Hepatocyte (in vitro differentiated cells): ENCODE measurements around the gene ZNF565. TPM values are rescaled to one million over a fixed set of nuclear protein-coding genes. Genes with fewer than 3 reads are reported as not detected.

ENCODE experiments used
- DNase-seq: peaks from one replicate; pipeline ENCODE4 v3.0.0-alpha.2; 2016; ENCODE audit warnings: low spot score
- H2AFZ ChIP-seq: fragments of 200-600 bp; sonication (generic); 2 replicates; pipeline ENCODE4 v1.6.0; 2016; ENCODE audit warnings: antibody characterized with exemption, mild to moderate bottlenecking
- H3K27ac ChIP-seq: fragments of 200-600 bp; sonication (generic); 2 replicates; pipeline ENCODE4 v1.5.1; 2016; ENCODE audit warnings: mild to moderate bottlenecking
- H3K27me3 ChIP-seq: fragments of 200-600 bp; sonication (generic); 2 replicates; pipeline ENCODE4 v1.6.1; 2016
- H3K36me3 ChIP-seq: fragments of 200-600 bp; sonication (generic); replicated peaks from 2 replicates; pipeline ENCODE4 v1.5.1; 2016; ENCODE audit warnings: low read depth; ENCODE audit not compliant: insufficient read depth
- H3K4me1 ChIP-seq: fragments of 200-600 bp; sonication (generic); 2 replicates; pipeline ENCODE4 v1.5.1; 2016; ENCODE audit warnings: mild to moderate bottlenecking, moderate library complexity; ENCODE audit not compliant: insufficient read depth
- H3K4me2 ChIP-seq: fragments of 200-600 bp; sonication (generic); 2 replicates; pipeline ENCODE4 v1.6.0; 2016
- H3K4me3 ChIP-seq: fragments of 200-600 bp; sonication (generic); 2 replicates; pipeline ENCODE4 v1.5.1; 2016; ENCODE audit warnings: mild to moderate bottlenecking
- H3K79me2 ChIP-seq: fragments of 200-600 bp; sonication (generic); 2 replicates; pipeline ENCODE4 v1.6.0; 2017; ENCODE audit warnings: mild to moderate bottlenecking
- H3K9me2 ChIP-seq: fragments of 200-600 bp; sonication (generic); replicated peaks from 2 replicates; pipeline ENCODE4 v1.6.0; 2017; ENCODE audit warnings: mild to moderate bottlenecking; ENCODE audit not compliant: insufficient read depth
- H3K9me3 ChIP-seq: fragments of 200-600 bp; sonication (generic); 2 replicates; pipeline ENCODE4 v1.5.1; 2016; ENCODE audit warnings: low read depth, mild to moderate bottlenecking
- H4K20me1 ChIP-seq: fragments of 200-600 bp; sonication (generic); 2 replicates; pipeline ENCODE4 v1.6.0; 2016; ENCODE audit warnings: mild to moderate bottlenecking; ENCODE audit not compliant: insufficient read depth, poor library complexity, severe bottlenecking
- EZH2 ChIP-seq: fragments of 200-600 bp; sonication (generic); IDR thresholded peaks from 2 replicates; pipeline ENCODE4 v1.6.1; 2016; ENCODE audit warnings: antibody characterized with exemption, mild to moderate bottlenecking, borderline replicate concordance
- EZH2phosphoT487 ChIP-seq: fragments of 200-600 bp; sonication (generic); IDR thresholded peaks from one replicate; pipeline ENCODE4 v1.6.1; 2018; ENCODE audit warnings: antibody characterized with exemption, mild to moderate bottlenecking, low read depth, moderate library complexity; ENCODE audit not compliant: unreplicated experiment, severe bottlenecking
- WGBS: methylation state at CpG from one replicate; pipeline ENCODE4 v1.1.6; 2016; ENCODE audit warnings: low lambda C conversion rate; ENCODE audit errors: missing lambda C conversion rate; 5-methylcytosine and 5-hydroxymethylcytosine counted together
- polyA plus RNA-seq: library from polyadenylated mRNA; unstranded; fragments of >200 nt; fragmentation: Nextera tagmentation; extraction: Ambion mirVana; gene quantifications from 2 replicates; pipeline ENCODE4 v1.2.1, GENCODE V29; 2016
- total RNA-seq: library from RNA; depleted of rRNA; stranded (reverse); fragments of >200 nt; gene quantifications from 2 replicates; pipeline ENCODE4 v1.2.3, GENCODE V29; 2014
- TF ChIP-seq, protein P1 (sequence below): fragments of 200-600 bp; sonication (generic); IDR thresholded peaks from 2 replicates; pipeline ENCODE4 v1.5.1; 2016; ENCODE audit warnings: antibody characterized with exemption, mild to moderate bottlenecking; ENCODE audit not compliant: poor library complexity

The ZNF565 gene
- total and polyA plus RNA-seq, 2 experiments from 2014 or later, result 3.0 to 8.1 TPM

DNA sequence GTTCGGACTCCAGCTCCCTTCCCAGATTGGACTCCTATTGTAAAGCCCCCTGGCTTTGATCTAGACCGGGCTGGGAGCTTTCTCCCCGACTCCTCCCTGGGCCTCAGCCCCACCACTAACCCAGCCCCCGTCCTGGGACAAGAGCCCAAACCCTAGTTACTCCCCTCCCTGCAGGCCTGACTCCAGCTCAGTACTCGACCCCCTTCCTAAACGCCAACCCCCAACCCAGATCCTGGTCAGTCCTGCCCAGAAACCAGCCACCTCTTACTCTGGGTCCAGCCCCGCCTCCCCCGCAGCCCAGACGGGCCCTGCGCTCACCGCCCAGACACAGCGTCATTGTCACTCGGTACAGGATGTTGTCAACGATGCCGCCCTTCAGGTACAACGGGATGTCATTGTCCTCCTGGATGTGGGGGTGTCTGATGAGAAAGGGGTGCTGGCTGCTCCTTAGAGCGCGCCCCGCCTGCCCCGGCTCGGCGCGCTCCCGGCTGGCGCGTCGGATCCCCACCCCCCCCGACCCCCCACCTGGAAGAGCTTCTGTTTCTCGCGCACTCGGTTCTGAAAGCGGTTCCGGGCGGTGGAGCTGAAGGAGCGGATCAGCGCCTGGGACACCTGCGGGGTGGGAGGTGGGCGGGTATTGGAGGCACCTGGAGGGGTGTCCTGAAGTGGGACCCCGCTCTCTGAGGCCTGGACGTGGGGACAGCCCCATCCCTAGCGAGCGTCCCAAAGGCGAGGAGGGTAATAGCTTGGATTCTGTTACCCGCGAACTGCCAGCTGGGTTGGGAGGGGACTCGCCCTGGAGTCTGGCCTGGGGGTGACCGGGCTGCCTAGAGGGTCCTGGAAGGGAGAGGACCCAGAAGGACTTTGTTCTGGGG, 63.1 kb downstream of the ZNF565 start:
- TF ChIP-seq EZH2phosphoT487 (no peak), EZH2 (no peak)
- TF ChIP-seq, protein P1, sequence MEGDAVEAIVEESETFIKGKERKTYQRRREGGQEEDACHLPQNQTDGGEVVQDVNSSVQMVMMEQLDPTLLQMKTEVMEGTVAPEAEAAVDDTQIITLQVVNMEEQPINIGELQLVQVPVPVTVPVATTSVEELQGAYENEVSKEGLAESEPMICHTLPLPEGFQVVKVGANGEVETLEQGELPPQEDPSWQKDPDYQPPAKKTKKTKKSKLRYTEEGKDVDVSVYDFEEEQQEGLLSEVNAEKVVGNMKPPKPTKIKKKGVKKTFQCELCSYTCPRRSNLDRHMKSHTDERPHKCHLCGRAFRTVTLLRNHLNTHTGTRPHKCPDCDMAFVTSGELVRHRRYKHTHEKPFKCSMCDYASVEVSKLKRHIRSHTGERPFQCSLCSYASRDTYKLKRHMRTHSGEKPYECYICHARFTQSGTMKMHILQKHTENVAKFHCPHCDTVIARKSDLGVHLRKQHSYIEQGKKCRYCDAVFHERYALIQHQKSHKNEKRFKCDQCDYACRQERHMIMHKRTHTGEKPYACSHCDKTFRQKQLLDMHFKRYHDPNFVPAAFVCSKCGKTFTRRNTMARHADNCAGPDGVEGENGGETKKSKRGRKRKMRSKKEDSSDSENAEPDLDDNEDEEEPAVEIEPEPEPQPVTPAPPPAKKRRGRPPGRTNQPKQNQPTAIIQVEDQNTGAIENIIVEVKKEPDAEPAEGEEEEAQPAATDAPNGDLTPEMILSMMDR, result no peak
- Histone ChIP-seq H4K20me1 (no peaks in the 10 kb centered on the region), H3K79me2 (no peaks in the 10 kb centered on the region), H3K27ac (no peak overlapping the region), H3K9me2 (no peaks in the 10 kb centered on the region), H3K4me1 (no peaks in the 10 kb centered on the region), H3K36me3 (no peaks in the 10 kb centered on the region), H3K4me3 (no peak overlapping the region), H3K9me3 (no peaks in the 10 kb centered on the region), H3K4me2 (no peak overlapping the region), H2AFZ (no peak overlapping the region), H3K27me3 (no peaks in the 10 kb centered on the region)
- 96% methylated on average over 39 of the region's 47 CpGs for WGBS
- no peak for DNase-seq

DNA sequence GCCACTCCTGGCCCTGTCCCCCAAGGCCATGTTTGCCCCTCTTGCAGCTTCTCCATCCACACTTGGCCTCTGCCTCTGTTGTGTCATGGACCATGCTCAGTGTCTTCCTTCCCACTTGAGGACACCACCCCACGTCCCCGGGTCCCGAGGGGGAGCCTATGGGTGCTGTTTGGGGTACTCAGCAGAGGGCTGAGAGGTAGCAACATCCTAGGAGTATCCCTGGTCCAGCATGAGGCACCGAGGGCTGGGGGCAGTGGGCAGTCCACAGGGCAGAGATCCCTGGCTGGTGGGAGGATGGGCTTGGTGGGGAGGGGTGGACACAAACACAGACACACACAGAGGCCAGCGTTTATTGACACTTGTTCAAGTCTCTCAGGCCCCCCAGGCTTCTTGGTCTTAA, 63.9 kb downstream of the ZNF565 start:
- WGBS, result 97% methylated on average over 5 of the region's 5 CpGs
- H2AFZ ChIP-seq, result no peak overlapping the region
- no peaks in the 10 kb centered on the region for H4K20me1 ChIP-seq
- DNase-seq, result no peak
- H3K27me3 ChIP-seq, result no peaks in the 10 kb centered on the region
- H3K4me2 ChIP-seq, result no peak overlapping the region
- no peaks in the 10 kb centered on the region for H3K36me3 ChIP-seq
- no peak overlapping the region for H3K27ac ChIP-seq
- TF ChIP-seq, protein P1, result no peak
- TF ChIP-seq EZH2phosphoT487, result no peak
- no peak for TF ChIP-seq EZH2
- no peak overlapping the region for H3K4me3 ChIP-seq
- H3K9me3 ChIP-seq, result no peaks in the 10 kb centered on the region
- no peaks in the 10 kb centered on the region for H3K9me2 ChIP-seq
- no peaks in the 10 kb centered on the region for H3K4me1 ChIP-seq
- no peaks in the 10 kb centered on the region for H3K79me2 ChIP-seq

DNA sequence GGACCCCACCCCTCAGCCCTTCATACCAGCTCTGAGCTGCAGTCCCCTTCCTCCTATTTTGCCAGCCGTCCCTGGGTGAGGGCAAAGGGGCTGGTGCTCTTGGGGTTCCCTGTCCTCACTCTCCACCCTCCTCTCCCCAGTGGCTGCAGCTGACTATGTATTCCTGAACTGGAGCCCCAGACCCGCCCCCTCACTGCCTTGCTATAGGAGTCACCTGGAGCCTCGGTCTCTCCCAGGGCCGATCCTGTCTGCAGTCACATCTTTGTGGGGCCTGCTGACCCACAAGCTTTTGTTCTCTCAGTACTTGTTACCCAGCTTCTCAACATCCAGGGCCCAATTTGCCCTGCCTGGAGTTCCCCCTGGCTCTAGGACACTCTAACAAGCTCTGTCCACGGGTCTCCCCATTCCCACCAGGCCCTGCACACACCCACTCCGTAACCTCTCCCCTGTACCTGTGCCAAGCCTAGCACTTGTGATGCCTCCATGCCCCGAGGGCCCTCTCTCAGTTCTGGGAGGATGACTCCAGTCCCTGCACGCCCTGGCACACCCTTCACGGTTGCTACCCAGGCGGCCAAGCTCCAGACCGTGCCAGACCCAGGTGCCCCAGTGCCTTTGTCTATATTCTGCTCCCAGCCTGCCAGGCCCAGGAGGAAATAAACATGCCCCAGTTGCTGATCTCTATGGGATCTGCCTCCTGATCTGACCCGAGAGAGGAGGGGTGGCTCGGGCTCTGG, 64.6 kb downstream of the ZNF565 start:
- no peak overlapping the region for H3K4me2 ChIP-seq
- H3K27ac ChIP-seq, result no peak overlapping the region
- H3K4me1 ChIP-seq, result no peaks in the 10 kb centered on the region
- no peak overlapping the region for H2AFZ ChIP-seq
- no peaks in the 10 kb centered on the region for H3K27me3 ChIP-seq
- no peaks in the 10 kb centered on the region for H3K36me3 ChIP-seq
- no peaks in the 10 kb centered on the region for H3K79me2 ChIP-seq
- TF ChIP-seq, protein P1, result no peak
- TF ChIP-seq EZH2phosphoT487 (no peak), EZH2 (no peak)
- no peak overlapping the region for H3K4me3 ChIP-seq
- no peaks in the 10 kb centered on the region for H3K9me2 ChIP-seq
- DNase-seq, result no peak
- no peaks in the 10 kb centered on the region for H4K20me1 ChIP-seq
- no peaks in the 10 kb centered on the region for H3K9me3 ChIP-seq
- 95% methylated on average over 13 of the region's 13 CpGs for WGBS
